ENCODE data around the gene ORC1. TPM values are rescaled to one million over a fixed set of nuclear protein-coding genes. Genes with fewer than 3 reads are reported as not detected.
A peak's percentile ranks its signal among the peaks of the same experiment; 100 is the strongest.

ORC1 gene
- total RNA-seq, 1 experiment from 2014 or later, result 25.6 TPM

- TF ChIP-seq REST (IDR thresholded peaks at IDR 0.05; ENCODE audit: low read depth), result no peak
- peak; percentile 53; the same call in 1 of the 2 replicates for TF ChIP-seq MAX (IDR thresholded peaks at IDR 0.05)
- TF ChIP-seq SP1 (IDR thresholded peaks at IDR 0.05; ENCODE audit: low read depth), result no peak
- no peak for TF ChIP-seq EZH2 (IDR thresholded peaks at IDR 0.05)
These were observed 39.0 kb downstream of the ORC1 start (continued) for GRCh38 chr1:52365071-52365745.

- H3K4me3 ChIP-seq (replicated peaks in 1 of 2; ENCODE audit: low read depth in 1 of 2, low read length in 2 of 2), result peak overlapping the region; percentile 71 to 90
- H3K27ac ChIP-seq (ENCODE audit: low read depth, low read length), result no peak overlapping the region
- no peaks in the 10 kb centered on the region for H4K20me1 ChIP-seq (ENCODE audit: insufficient read depth)
- peaks cover 22% of the 10 kb centered on the region for H3K79me2 ChIP-seq (ENCODE audit: insufficient read depth, low read length)
- CTCF ChIA-PET, result interaction anchor here (1.2 to 1.6 kb wide), 2 partner anchors 16 to 303 kb away, joined by 3 to 6 read pairs; no protein-coding TSS in a partner anchor
- DNase-seq (ENCODE audit: low read depth, low spot score) (no peak), ATAC-seq (no peak)
- H3K9me3 ChIP-seq (ENCODE audit: control insufficient read depth in 1 of 2, insufficient read depth in 1 of 2, low read depth in 1 of 2, low read length in 2 of 2), result no peaks in the 10 kb centered on the region
- no TSS peak for BruUV-seq (replicated peaks)
- POLR2A ChIA-PET, result interaction anchor here (1.2 kb wide), 1 partner anchor 16 kb away, joined by 3 read pairs; no protein-coding TSS in a partner anchor
- RAD21 ChIA-PET (ENCODE audit: low non-redundant PET in 1 of 2, low total read pairs in 2 of 2, uncharacterized antibody in 2 of 2, unreplicated experiment in 2 of 2), result no interaction called here
- no peaks in the 10 kb centered on the region for H3K9me2 ChIP-seq (ENCODE audit: insufficient read depth)
- peaks cover 13 to 20% of the 10 kb centered on the region in 2 experiments for H3K36me3 ChIP-seq (ENCODE audit: control insufficient read depth in 1 of 2, insufficient read depth in 2 of 2, low read length in 2 of 2)
- no peaks in the 10 kb centered on the region for H3K27me3 ChIP-seq (ENCODE audit: insufficient read depth, low read length)
- no peak for TF ChIP-seq YY1 (IDR thresholded peaks at IDR 0.05; ENCODE audit: extremely low read depth, insufficient replicate concordance, low read depth, low read length)
- no peak for TF ChIP-seq ZNF274 (IDR thresholded peaks at IDR 0.05; ENCODE audit: low read depth, low read length)
- TF ChIP-seq CTCF (IDR thresholded peaks at IDR 0.05 in 2 of 3, conservative IDR thresholded peaks at IDR 0.05 in 1 of 3; ENCODE audit: borderline replicate concordance in 1 of 3, insufficient read depth in 1 of 3, low read depth in 2 of 3, low read length in 2 of 3), result peak in 2 of 3 experiments; percentile 5 to 22; a peak in 2 of 6 replicates
- no peak for TF ChIP-seq CBX3 (IDR thresholded peaks at IDR 0.05; ENCODE audit: low read depth)
- peak overlapping the region; percentile 97 for H3K4me2 ChIP-seq (ENCODE audit: low read length)
- intact Hi-C loops (cut with micrococcal nuclease), result no loop called here
- peaks cover 12 to 37% of the 10 kb centered on the region in 2 experiments; a peak in 3 of 4 replicates for H3K4me1 ChIP-seq (ENCODE audit: control insufficient read depth in 1 of 2, insufficient read depth in 2 of 2, low read length in 2 of 2)
- peak overlapping the region; percentile 82 for H3K9ac ChIP-seq (ENCODE audit: low read length)
- H2AFZ ChIP-seq (ENCODE audit: low read depth, low read length, poor library complexity, severe bottlenecking), result no peak overlapping the region
These were observed 39.9 kb downstream of the ORC1 start for GRCh38 chr1:52364235-52364839.

Measured in HCT116 (cell line).